HUES64 (cell line): ENCODE measurements around the gene ANXA4.
"Not testable (repeated sequence)": the region's sequence is repeated elsewhere in the genome, so short reads cannot be mapped to it uniquely, and the experiment has no call there.

Experiments
- H3K27ac ChIP-seq: 2 replicates; pipeline ENCODE4 v1.7.0; 2013; ENCODE audit warnings: low read depth, low read length, inconsistent platforms
- H3K27me3 ChIP-seq: 2 replicates; pipeline ENCODE4 v1.6.1; 2013; ENCODE audit warnings: mild to moderate bottlenecking, low read length; ENCODE audit not compliant: insufficient read depth
- H3K36me3 ChIP-seq: 2 replicates; pipeline ENCODE4 v1.6.1; 2013; ENCODE audit warnings: mild to moderate bottlenecking, low read length; ENCODE audit not compliant: insufficient read depth
- H3K4me1 ChIP-seq: 2 replicates; pipeline ENCODE4 v1.6.1; 2013; ENCODE audit warnings: mild to moderate bottlenecking, low read length, moderate library complexity; ENCODE audit not compliant: insufficient read depth
- H3K4me3 ChIP-seq: 2 replicates; pipeline ENCODE4 v1.5.1; 2013; ENCODE audit warnings: mild to moderate bottlenecking, low read length, moderate library complexity
- H3K9ac ChIP-seq: 2 replicates; pipeline ENCODE4 v1.6.1; 2013; ENCODE audit warnings: mild to moderate bottlenecking, low read depth, low read length
- H3K9me3 ChIP-seq: 2 replicates; pipeline ENCODE4 v1.6.1; 2013; ENCODE audit warnings: low read depth, low read length; ENCODE audit not compliant: insufficient read depth
- WGBS: fragments of 150-250, 120-280 bp; methylation state at CpG from one replicate; pipeline ENCODE4 v1.1.7; 2013; ENCODE audit warnings: missing lambda C conversion rate; 5-methylcytosine and 5-hydroxymethylcytosine counted together

ANXA4 gene

DNA sequence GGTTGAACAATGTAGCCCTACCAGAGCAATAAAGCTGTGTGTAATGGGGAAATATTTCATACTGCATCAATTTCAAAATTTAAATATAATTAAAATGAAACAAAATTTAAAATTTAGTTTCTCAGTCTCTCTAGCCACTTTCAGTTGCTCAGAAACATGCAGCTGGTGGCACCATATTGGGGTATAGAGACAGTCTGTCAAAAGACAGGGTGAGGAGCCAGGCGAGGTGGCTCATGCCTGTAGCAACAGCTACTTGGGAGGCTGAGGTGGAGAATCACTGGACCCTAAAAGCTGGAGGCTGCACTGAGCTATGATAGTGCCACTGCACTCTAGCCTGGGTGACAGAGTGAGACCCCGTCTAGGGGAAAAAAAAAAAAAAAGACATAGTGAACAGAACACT, 20.1 kb downstream of the ANXA4 start:
- no peaks in the 10 kb centered on the region for H3K4me1 ChIP-seq
- H3K9me3 ChIP-seq: no peaks in the 10 kb centered on the region
- H3K4me3 ChIP-seq: no peak overlapping the region
- H3K27me3 ChIP-seq: no peaks in the 10 kb centered on the region
- H3K27ac ChIP-seq: no peak overlapping the region
- 94% methylated on average over 2 of the region's 2 CpGs for WGBS
- H3K36me3 ChIP-seq: no peaks in the 10 kb centered on the region
- no peak overlapping the region for H3K9ac ChIP-seq

- no peak overlapping the region for H3K9ac ChIP-seq
- H3K4me1 ChIP-seq: no peaks in the 10 kb centered on the region
- 95% methylated on average over 14 of the region's 14 CpGs for WGBS
- no peaks in the 10 kb centered on the region for H3K9me3 ChIP-seq
- no peak overlapping the region for H3K27ac ChIP-seq
- H3K4me3 ChIP-seq: no peak overlapping the region
- H3K36me3 ChIP-seq: no peaks in the 10 kb centered on the region
- H3K27me3 ChIP-seq: no peaks in the 10 kb centered on the region
Observed at GRCh38 chr2:69762513-69763494, 20.9 kb downstream of the ANXA4 start.

DNA sequence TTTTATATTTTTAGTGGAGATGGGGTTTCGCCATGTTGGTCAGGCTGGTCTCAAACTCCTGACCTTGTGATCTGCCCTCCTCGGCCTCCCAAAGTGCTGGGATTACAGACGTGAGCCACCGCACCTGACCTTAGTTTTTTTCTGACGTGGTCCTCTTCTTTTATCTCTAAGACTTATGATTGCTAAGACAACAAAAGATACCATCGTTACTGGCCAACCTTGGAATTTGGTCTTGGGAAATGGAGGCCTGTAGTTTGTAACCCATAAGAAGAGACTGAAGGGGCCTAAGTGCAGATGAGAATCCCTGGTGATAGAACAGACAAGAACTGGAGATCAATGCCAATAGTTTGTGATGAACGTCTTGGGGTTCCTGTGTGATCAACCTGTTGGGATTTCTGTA, 21.9 kb downstream of the ANXA4 start:
- not testable (repeated sequence) for H3K4me1 ChIP-seq, H3K4me3 ChIP-seq, H3K9ac ChIP-seq, H3K27ac ChIP-seq, H3K27me3 ChIP-seq, H3K36me3 ChIP-seq, H3K9me3 ChIP-seq
- WGBS: 96% methylated on average over 7 of the region's 7 CpGs

DNA sequence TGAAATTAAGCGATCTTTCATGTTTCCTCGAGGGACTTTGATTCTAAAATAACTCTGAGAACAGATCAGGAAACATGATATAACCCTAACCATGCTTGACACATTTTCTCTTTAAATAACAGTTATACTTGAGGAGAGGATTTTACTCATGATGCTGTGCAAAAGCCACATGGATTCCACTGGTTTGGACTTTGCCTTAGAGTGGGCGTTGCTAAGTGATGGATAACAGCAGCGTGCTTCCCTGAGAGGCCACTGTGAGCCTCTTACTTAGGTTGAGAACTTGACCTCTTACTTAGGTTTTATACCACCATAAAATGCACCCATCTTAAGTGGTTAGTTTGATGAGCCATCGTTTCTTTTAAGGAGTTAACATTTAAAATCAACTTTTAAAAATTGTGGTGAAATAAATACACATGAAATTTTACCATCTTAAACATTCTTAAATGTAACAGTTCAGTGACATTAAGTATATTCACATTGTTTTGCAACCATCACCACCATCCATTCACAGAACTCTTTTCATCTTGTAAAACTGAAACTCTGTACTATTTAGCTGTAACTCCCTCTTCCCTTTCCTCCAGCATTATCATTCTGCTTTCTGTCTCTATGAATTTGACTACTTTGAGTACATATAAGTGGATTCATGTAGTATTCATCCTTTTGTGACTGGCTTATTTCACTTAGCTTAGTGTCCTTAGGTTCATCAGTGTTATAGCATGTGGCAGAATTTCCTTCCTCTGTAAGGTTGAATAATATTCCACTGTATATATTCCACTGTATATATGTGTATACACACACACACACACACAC, 22.6 kb downstream of the ANXA4 start:
- no peaks in the 10 kb centered on the region for H3K9me3 ChIP-seq
- no peaks in the 10 kb centered on the region for H3K27me3 ChIP-seq
- no peak overlapping the region for H3K9ac ChIP-seq
- no peak overlapping the region for H3K4me3 ChIP-seq
- no peaks in the 10 kb centered on the region for H3K36me3 ChIP-seq
- H3K4me1 ChIP-seq: no peaks in the 10 kb centered on the region
- H3K27ac ChIP-seq: no peak overlapping the region
- 91% methylated on average over 4 of the region's 5 CpGs for WGBS

DNA sequence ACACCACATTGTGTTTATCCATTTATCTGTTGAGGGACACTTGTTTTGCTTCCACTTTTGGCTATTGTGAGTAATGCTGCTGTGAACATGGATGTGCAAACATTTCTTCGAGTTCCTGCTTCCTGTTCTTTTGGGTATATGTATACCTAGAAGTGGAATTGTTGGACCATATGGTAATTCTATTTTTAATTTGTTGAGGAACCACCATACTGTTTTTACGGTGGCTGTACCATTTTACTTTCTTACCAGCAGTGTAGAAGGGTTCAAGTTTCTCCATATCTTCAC, 23.1 kb downstream of the ANXA4 start:
- Histone ChIP-seq H3K27me3 (no peaks in the 10 kb centered on the region), H3K9me3 (no peaks in the 10 kb centered on the region), H3K4me1 (no peaks in the 10 kb centered on the region), H3K27ac (no peak overlapping the region), H3K36me3 (no peaks in the 10 kb centered on the region), H3K4me3 (no peak overlapping the region), H3K9ac (no peak overlapping the region)
- WGBS: 97% methylated on average over 2 of the region's 2 CpGs

DNA sequence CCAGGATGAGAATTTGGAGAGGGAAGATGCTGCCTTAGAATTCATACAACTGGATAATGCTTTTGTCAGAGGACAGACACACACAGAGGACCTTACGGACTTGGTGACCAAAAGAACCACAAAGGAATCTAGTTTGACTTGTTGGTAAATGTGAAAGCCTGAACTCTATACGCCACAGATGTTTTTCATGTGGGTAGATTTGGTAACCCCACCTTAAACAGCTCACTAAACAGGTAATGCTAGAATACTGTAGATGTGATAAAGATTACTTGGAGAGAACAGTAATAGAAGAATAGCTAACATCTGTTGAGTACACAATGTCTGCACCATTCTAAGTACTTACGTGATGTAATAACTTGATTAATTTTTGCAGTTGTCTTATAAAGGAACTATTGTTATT, 24.1 kb downstream of the ANXA4 start:
- no peaks in the 10 kb centered on the region for H3K9me3 ChIP-seq
- H3K9ac ChIP-seq: no peak overlapping the region
- H3K4me1 ChIP-seq: peaks cover under 1% of the 10 kb centered on the region; the same call in 1 of the 2 replicates
- no peaks in the 10 kb centered on the region for H3K36me3 ChIP-seq
- no peaks in the 10 kb centered on the region for H3K27me3 ChIP-seq
- H3K27ac ChIP-seq: no peak overlapping the region
- H3K4me3 ChIP-seq: no peak overlapping the region
- WGBS: over 99% methylated on average over 3 of the region's 3 CpGs

GRCh38 chr2:69767034-69767433, 25.1 kb downstream of the ANXA4 start:
- Histone ChIP-seq H3K36me3 (no peaks in the 10 kb centered on the region), H3K9me3 (no peaks in the 10 kb centered on the region), H3K4me1 (peaks cover 9% of the 10 kb centered on the region; the same call in 1 of the 2 replicates), H3K9ac (no peak overlapping the region), H3K27me3 (no peaks in the 10 kb centered on the region), H3K27ac (no peak overlapping the region), H3K4me3 (no peak overlapping the region)
- WGBS: 93% methylated on average over 3 of the region's 3 CpGs

DNA sequence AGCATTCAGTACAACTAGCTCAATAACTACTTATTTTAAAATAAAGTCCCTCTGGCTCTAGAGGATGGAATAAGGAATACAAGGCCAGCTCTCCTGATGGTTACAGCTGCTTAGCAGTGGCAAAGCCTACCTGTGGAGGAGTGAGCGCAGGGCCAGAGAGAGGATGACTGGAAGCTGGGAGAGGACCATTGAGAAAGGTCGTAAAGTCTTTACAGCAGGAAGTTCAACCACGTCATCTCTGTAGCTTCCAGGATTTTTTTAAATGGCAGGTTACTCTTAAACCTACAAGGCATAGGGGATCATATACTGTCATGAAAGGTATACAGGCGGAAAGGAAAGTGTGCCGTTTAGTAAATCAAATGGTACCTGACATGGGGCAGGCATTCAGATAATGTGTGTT, 26.3 kb downstream of the ANXA4 start:
- no peak overlapping the region for H3K4me3 ChIP-seq
- no peaks in the 10 kb centered on the region for H3K27me3 ChIP-seq
- no peak overlapping the region for H3K9ac ChIP-seq
- peaks cover 9% of the 10 kb centered on the region; the same call in 1 of the 2 replicates for H3K4me1 ChIP-seq
- H3K36me3 ChIP-seq: no peaks in the 10 kb centered on the region
- no peaks in the 10 kb centered on the region for H3K9me3 ChIP-seq
- WGBS: 92% methylated on average over 5 of the region's 5 CpGs
- no peak overlapping the region for H3K27ac ChIP-seq

GRCh38 chr2:69768789-69769188, 26.9 kb downstream of the ANXA4 start:
- H3K9me3 ChIP-seq: no peaks in the 10 kb centered on the region
- H3K4me3 ChIP-seq: no peak overlapping the region
- H3K9ac ChIP-seq: no peak overlapping the region
- WGBS: 96% methylated on average over 2 of the region's 2 CpGs
- H3K4me1 ChIP-seq: peaks cover 9% of the 10 kb centered on the region; the same call in 1 of the 2 replicates
- H3K36me3 ChIP-seq: no peaks in the 10 kb centered on the region
- H3K27ac ChIP-seq: no peak overlapping the region
- no peaks in the 10 kb centered on the region for H3K27me3 ChIP-seq

DNA sequence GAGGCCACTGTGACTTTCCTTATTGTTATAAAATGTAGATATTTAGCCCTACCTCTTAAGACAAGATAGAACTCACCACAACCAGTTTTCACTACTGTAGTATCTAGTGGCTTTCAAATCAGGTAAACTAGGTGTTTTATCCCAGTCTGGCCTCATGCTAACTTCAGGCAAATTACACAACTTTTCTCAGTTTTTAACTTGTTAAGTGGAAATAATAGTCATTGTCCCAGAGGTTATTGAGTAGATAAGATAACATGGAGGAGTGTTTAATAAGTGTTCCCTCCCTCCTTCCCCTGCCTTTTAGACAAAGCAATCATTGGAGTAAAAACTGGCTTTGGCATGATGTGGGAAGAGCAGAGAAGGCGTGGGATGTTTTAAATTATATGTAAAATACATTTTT, 27.3 kb downstream of the ANXA4 start:
- Histone ChIP-seq H3K36me3 (no peaks in the 10 kb centered on the region), H3K27ac (no peak overlapping the region)

DNA sequence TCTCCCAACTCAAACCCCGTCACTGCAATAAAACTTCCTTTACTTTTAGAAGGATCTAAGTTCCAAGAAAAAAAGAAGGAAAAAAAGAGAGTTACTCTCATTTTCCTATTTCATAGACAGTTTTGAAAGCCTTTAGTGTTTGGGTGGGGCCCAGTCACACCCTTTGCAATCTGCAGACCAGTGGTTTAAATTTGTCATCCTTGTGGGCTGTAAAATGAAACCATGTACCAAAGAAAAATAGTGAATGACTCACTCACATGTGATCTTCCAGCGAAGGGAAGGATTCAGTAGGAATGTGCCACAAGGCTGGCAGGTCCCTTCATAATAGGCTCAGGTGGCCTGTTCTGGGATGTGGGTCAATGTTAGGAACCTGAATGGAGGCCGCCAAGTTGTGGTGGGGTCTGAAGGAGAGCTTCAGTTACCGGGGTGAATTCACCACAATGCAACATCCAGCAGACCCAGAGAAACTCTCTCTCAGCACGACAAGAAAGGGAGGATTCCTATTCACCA, 28.3 kb downstream of the ANXA4 start:
- Histone ChIP-seq H3K36me3 (no peaks in the 10 kb centered on the region), H3K27ac (0 out of 2 replicates have a peak overlapping the region, but pooled peaks have one; percentile 35), H3K9ac (no peak overlapping the region), H3K4me3 (no peak overlapping the region), H3K27me3 (no peaks in the 10 kb centered on the region), H3K4me1 (peaks cover 9% of the 10 kb centered on the region; the same call in 1 of the 2 replicates), H3K9me3 (no peaks in the 10 kb centered on the region)
- 84% methylated on average over 3 of the region's 5 CpGs for WGBS

More for the DNA sequence above, 27.3 kb downstream of the ANXA4 start:
- Histone ChIP-seq H3K27me3 (no peaks in the 10 kb centered on the region), H3K9ac (no peak overlapping the region), H3K9me3 (no peaks in the 10 kb centered on the region), H3K4me1 (peaks cover 9% of the 10 kb centered on the region; the same call in 1 of the 2 replicates), H3K4me3 (no peak overlapping the region)
- no CpG with 5 or more reads among the region's 1 CpG for WGBS
